Keratinocyte (primary cell): ENCODE data around the gene ZNF521. TPM values are rescaled to one million over a fixed set of nuclear protein-coding genes. Genes with fewer than 3 reads are reported as not detected.

Experiments used
- DNase-seq: peaks from one replicate; pipeline ENCODE4 v3.0.0-alpha.2; 2011; ENCODE audit warnings: low read depth, missing footprints, low spot score
- FAIRE-seq: peaks from 2 replicates; lab custom pipeline; 2011; peaks lifted over from hg19 to GRCh38; lab: Jason Lieb, UNC
- H2AFZ ChIP-seq: 2 replicates; pipeline ENCODE4 v1.6.0; 2012; ENCODE audit warnings: low read length, control low read depth, inconsistent platforms; ENCODE audit not compliant: control insufficient read depth
- H3K27ac ChIP-seq: 2 replicates; pipeline ENCODE4 v1.5.1; 2011; ENCODE audit warnings: low read length; ENCODE audit not compliant: control insufficient read depth, insufficient read depth
- H3K27me3 ChIP-seq: 3 replicates; pipeline ENCODE4 v1.6.0; 2011; ENCODE audit warnings: low read length; ENCODE audit not compliant: control insufficient read depth, insufficient read depth; ENCODE audit errors: extremely low read depth
- H3K36me3 ChIP-seq, 2 experiments: 2 replicates in 1 of 2; 3 replicates in 1 of 2; pipeline ENCODE4 v1.5.1; 2011; ENCODE audit warnings: low read length in 2 of 2, mild to moderate bottlenecking in 1 of 2; ENCODE audit not compliant: control insufficient read depth in 2 of 2, insufficient read depth in 2 of 2; ENCODE audit errors: extremely low read depth in 1 of 2
- H3K4me1 ChIP-seq: 3 replicates; pipeline ENCODE4 v1.5.1; 2011; ENCODE audit warnings: low read length; ENCODE audit not compliant: control insufficient read depth, insufficient read depth; ENCODE audit errors: extremely low read depth
- H3K4me2 ChIP-seq: 3 replicates; pipeline ENCODE4 v1.6.0; 2011; ENCODE audit warnings: low read depth, low read length; ENCODE audit not compliant: control insufficient read depth, insufficient read depth; ENCODE audit errors: extremely low read depth
- H3K4me3 ChIP-seq, 3 experiments: fragments of 200-600 bp in 1 of 3; sonication (generic) in 1 of 3; 2 replicates in 2 of 3; 3 replicates in 1 of 3; pipeline ENCODE4 v1.5.1; 2011 to 2016; ENCODE audit warnings: low read length in 3 of 3, mild to moderate bottlenecking in 3 of 3, control low read depth in 2 of 3, inconsistent platforms in 1 of 3, low read depth in 1 of 3, mixed read lengths in 1 of 3, mixed run types in 1 of 3, moderate library complexity in 1 of 3; ENCODE audit not compliant: control insufficient read depth in 2 of 3, insufficient read depth in 2 of 3; ENCODE audit errors: extremely low read depth in 1 of 3
- H3K79me2 ChIP-seq: 2 replicates; pipeline ENCODE4 v1.6.0; 2012; ENCODE audit warnings: low read length; ENCODE audit not compliant: control insufficient read depth, insufficient read depth
- H3K9ac ChIP-seq: 3 replicates; pipeline ENCODE4 v1.6.0; 2011; ENCODE audit warnings: low read length; ENCODE audit not compliant: control insufficient read depth, insufficient read depth; ENCODE audit errors: extremely low read depth
- H3K9me1 ChIP-seq: 3 replicates; pipeline ENCODE4 v1.6.0; 2011; ENCODE audit warnings: low read length; ENCODE audit not compliant: control insufficient read depth, insufficient read depth; ENCODE audit errors: extremely low read depth
- H3K9me3 ChIP-seq: 2 replicates; pipeline ENCODE4 v1.5.1; 2012; ENCODE audit warnings: low read depth, low read length; ENCODE audit not compliant: control insufficient read depth
- H4K20me1 ChIP-seq: 3 replicates; pipeline ENCODE4 v1.6.0; 2011; ENCODE audit warnings: low read length; ENCODE audit not compliant: control insufficient read depth, insufficient read depth; ENCODE audit errors: extremely low read depth
- CTCF ChIP-seq, 3 experiments: IDR thresholded peaks in 1 of 3; conservative IDR thresholded peaks in 1 of 3; optimal IDR thresholded peaks in 1 of 3; 2 replicates in 2 of 3; 3 replicates in 1 of 3; pipeline versions ENCODE3 to v1.5.1; 2011; ENCODE audit warnings: low read length in 3 of 3, mild to moderate bottlenecking in 3 of 3, moderate library complexity in 2 of 3, control low read depth in 1 of 3, inconsistent platforms in 1 of 3; ENCODE audit not compliant: insufficient read depth in 2 of 3; ENCODE audit errors: extremely low read depth in 1 of 3
- EZH2 ChIP-seq: IDR thresholded peaks from one replicate; pipeline ENCODE4 v1.6.1; 2012; ENCODE audit warnings: inconsistent platforms, mild to moderate bottlenecking, low read length, moderate library complexity
- dilution Hi-C: fragments of 300-500 bp; cut with MboI; formaldehyde crosslinking; loops from one replicate; pipeline ENCODE4 v1.7.0; 2020; ENCODE audit warnings: low sequenced_read_pairs; ENCODE audit not compliant: extremely low pct_ligation_motif_present
- polyA plus RNA-seq, 5 experiments: library from polyadenylated mRNA; depleted of rRNA in 3 of 5; stranded (reverse) in 3 of 5; stranded (forward) in 1 of 5; unstranded in 1 of 5; fragments of >200 nt; gene quantifications; 1 replicate in 1 of 5; 2 replicates in 3 of 5; 3 replicates in 1 of 5; pipeline versions ENCODE4 v1.2.1 to v1.2.3, GENCODE V29; 2011 to 2012; ENCODE audit warnings: missing spikeins in 2 of 5, low read depth in 1 of 5, low replicate concordance in 1 of 5

The ZNF521 gene
- polyA plus RNA-seq, 1 donor (not counting 4 experiments of a cell fraction or from before 2014, with no cell fraction given): 0.07 TPM

DNA sequence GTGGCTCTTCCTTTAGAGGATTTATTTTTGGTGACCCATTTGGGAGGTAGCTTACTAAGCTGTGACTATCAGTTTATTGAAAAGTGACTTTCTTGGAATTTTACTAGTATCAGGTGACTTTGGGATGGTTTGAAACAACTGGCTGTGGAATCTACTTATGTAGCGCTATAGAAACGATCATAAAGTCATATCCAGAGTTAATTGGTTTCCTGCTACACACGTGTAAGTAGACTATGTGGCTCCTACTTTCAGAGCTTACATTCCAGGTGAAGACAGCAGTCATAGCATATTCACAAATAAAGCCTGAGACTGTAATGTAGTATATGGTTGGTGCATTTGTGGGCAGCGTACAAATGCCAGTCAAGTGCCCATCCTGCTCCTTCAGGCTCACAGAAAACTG lies 308.9 kb downstream of the ZNF521 start:
- H3K36me3 ChIP-seq: no peaks in the 10 kb centered on the region
- no peak for FAIRE-seq
- H3K27ac ChIP-seq: no peak overlapping the region
- H3K9me3 ChIP-seq: no peaks in the 10 kb centered on the region
- H3K27me3 ChIP-seq: no peaks in the 10 kb centered on the region
- dilution Hi-C loops: no loop called here
- no peak for DNase-seq
- H3K9ac ChIP-seq: no peak overlapping the region
- H3K9me1 ChIP-seq: no peaks in the 10 kb centered on the region
- TF ChIP-seq CTCF (optimal IDR thresholded peaks at IDR 0.05 in 1 of 3, IDR thresholded peaks at IDR 0.05 in 1 of 3, conservative IDR thresholded peaks at IDR 0.05 in 1 of 3; ENCODE audit: extremely low read depth in 1 of 3, insufficient read depth in 2 of 3, low read length in 3 of 3): no peak
- TF ChIP-seq EZH2: no peak
- H2AFZ ChIP-seq: no peak overlapping the region
- H3K4me2 ChIP-seq: no peak overlapping the region
- H3K4me1 ChIP-seq: no peaks in the 10 kb centered on the region
- no peak overlapping the region for H3K4me3 ChIP-seq
- no peaks in the 10 kb centered on the region for H4K20me1 ChIP-seq
- no peaks in the 10 kb centered on the region for H3K79me2 ChIP-seq

DNA sequence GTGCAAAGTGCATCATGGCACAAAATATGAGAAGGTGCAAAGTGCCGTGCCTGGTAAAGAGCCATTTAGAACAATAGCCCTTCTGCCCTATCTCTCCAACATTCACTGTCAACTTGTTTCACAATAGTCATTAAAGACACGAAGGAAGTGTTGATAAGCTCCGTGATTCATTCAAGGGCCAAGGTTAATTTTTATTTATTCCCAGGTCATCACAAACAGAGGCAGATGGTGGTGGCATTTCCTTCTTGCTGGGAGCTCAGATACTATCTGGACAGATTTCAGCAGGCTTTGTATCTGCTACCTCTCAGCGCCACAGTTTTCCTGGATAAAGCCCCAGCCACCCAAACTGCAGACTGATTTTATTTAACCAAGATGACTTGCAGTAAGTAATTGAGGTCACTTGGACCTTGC lies 309.3 kb downstream of the ZNF521 start:
- FAIRE-seq: no peak
- Histone ChIP-seq H2AFZ (no peak overlapping the region), H3K27ac (no peak overlapping the region)

More for the DNA sequence above, 309.3 kb downstream of the ZNF521 start:
- no peak for TF ChIP-seq CTCF (optimal IDR thresholded peaks at IDR 0.05 in 1 of 3, IDR thresholded peaks at IDR 0.05 in 1 of 3, conservative IDR thresholded peaks at IDR 0.05 in 1 of 3; ENCODE audit: extremely low read depth in 1 of 3, insufficient read depth in 2 of 3, low read length in 3 of 3)
- TF ChIP-seq EZH2: no peak
- no peaks in the 10 kb centered on the region for H3K9me3 ChIP-seq
- H3K36me3 ChIP-seq: no peaks in the 10 kb centered on the region
- no peaks in the 10 kb centered on the region for H3K4me1 ChIP-seq
- no peaks in the 10 kb centered on the region for H4K20me1 ChIP-seq
- no peak overlapping the region for H3K4me3 ChIP-seq
- H3K4me2 ChIP-seq: no peak overlapping the region
- dilution Hi-C loops: no loop called here
- no peaks in the 10 kb centered on the region for H3K27me3 ChIP-seq
- H3K9ac ChIP-seq: no peak overlapping the region
- H3K79me2 ChIP-seq: no peaks in the 10 kb centered on the region
- DNase-seq: no peak
- H3K9me1 ChIP-seq: no peaks in the 10 kb centered on the region
